Heart right ventricle (tissue), 16 donors: Measurements from ENCODE around the gene LHX6. TPM values are rescaled to one million over a fixed set of nuclear protein-coding genes. Genes with fewer than 3 reads are reported as not detected.

Experiments used
- ATAC-seq, 8 donors: fragments of 200-7000 bp; cut with Tn5 transposase; one replicate each; pipeline ENCODE4 v1.9.1; 2020; ENCODE audit warnings: mild to moderate bottlenecking in 8 of 8, moderate library complexity in 8 of 8, moderate number of reproducible peaks in 1 of 8
- DNase-seq, 2 donors: peaks; one replicate each; pipeline ENCODE4 v3.0.0-alpha.2; 2020
- H3K27ac ChIP-seq, 10 donors: fragments of 200-600 bp; sonication (generic) in 2 of 10; one replicate each; pipeline versions ENCODE4 v1.5.0 to v1.8.0; 2020 to 2022; ENCODE audit warnings: mild to moderate bottlenecking in 3 of 10
- H3K27me3 ChIP-seq, 7 donors: fragments of 200-600 bp; one replicate each; pipeline ENCODE4 v1.8.0; 2021 to 2022; ENCODE audit warnings: mild to moderate bottlenecking in 2 of 7
- H3K36me3 ChIP-seq, 9 donors: fragments of 200-600 bp; sonication (generic) in 1 of 9; one replicate each; pipeline versions ENCODE4 v1.5.0 to v1.8.0; 2020 to 2022; ENCODE audit warnings: mild to moderate bottlenecking in 2 of 9
- H3K4me1 ChIP-seq, 9 donors: fragments of 200-600 bp; sonication (generic) in 1 of 9; one replicate each; pipeline versions ENCODE4 v1.5.0 to v1.8.0; 2020 to 2022; ENCODE audit warnings: mild to moderate bottlenecking in 4 of 9
- H3K4me3 ChIP-seq, 10 donors: fragments of 200-600 bp; sonication (generic) in 2 of 10; one replicate each; pipeline versions ENCODE4 v1.5.0 to v1.8.0; 2020 to 2022; ENCODE audit warnings: mild to moderate bottlenecking in 7 of 10, moderate library complexity in 2 of 10
- H3K9me3 ChIP-seq, 11 donors: fragments of 200-600 bp in 10 of 11; sonication (generic) in 2 of 11; one replicate each; pipeline versions ENCODE4 v1.5.0 to v1.8.0; 2013 to 2022; ENCODE audit warnings: mild to moderate bottlenecking in 2 of 11, control low read depth in 1 of 11, moderate library complexity in 1 of 11
- WGBS, 2 donors: extraction: QIAGEN DNeasy Blood & Tissue Kit; methylation state at CpG; one replicate each; pipeline ENCODE4 v1.1.7; 2013; ENCODE audit warnings: inconsistent platforms in 1 of 2; 5-methylcytosine and 5-hydroxymethylcytosine counted together
- intact Hi-C, 10 donors: fragments of 100-400 bp; cut with DNase I; formaldehyde crosslinking; loops; one replicate each; pipeline versions ENCODE4 v1.11.1 to v1.14.2; 2022
- polyA plus RNA-seq, 2 donors: library from polyadenylated mRNA; stranded (reverse); fragments of 200-250 nt; gene quantifications; one replicate each; pipeline ENCODE4 v1.2.3, GENCODE V29; 2013
- total RNA-seq, 10 donors: library from RNA; stranded (reverse); fragmentation: NEBNext Ultra II Directional in 3 of 10; extraction: Animal tissue kit (Norgen Biotek cat#: 25700) in 3 of 10; gene quantifications; one replicate each; pipeline versions ENCODE4 v1.2.1 to v1.2.4, GENCODE V29; 2021 to 2023
- TF ChIP-seq, protein P1 (sequence below), 9 donors: fragments of 200-600 bp; sonication (generic) in 2 of 9; IDR thresholded peaks; one replicate each; pipeline versions ENCODE4 v1.5.0 to v1.8.0; 2021 to 2022; ENCODE audit warnings: antibody characterized with exemption in 9 of 9, mild to moderate bottlenecking in 5 of 9, moderate library complexity in 1 of 9
- donor health status: Arrhythmogenic right ventricular cardiomyopathy.
- donor health status: ischemic (EF 13 %, LVEDD 7.1; RV severe dilation, severe dysfunction).
- donor health status: healthy with polysubstance abuse.
- donor health status: DM: no; HTN: yes; CAD: no.
- donor health status: DM: no; HTN: no; CAD: no.
- donor health status: ischemic (EF 25% LVEDD 6.9; RV normal size, moderate dysfunction).
- donor health status: ischemic (EF 25% LVEDD 5.7; RV mildly dilated, moderate dysfunction).
- donor health status: healthy.
- donor health status: DM: yes; HTN: yes; CAD: no.
- donor health status: Ischemic cardiomyopathy.
- donor health status: ischemic (EF 35%, LVEDD 5.7; RV mildly dilated, moderate dysfunction).
- donor health status: nonischemic (EF 11% LVEDD 7.7; RV severe dilation, severe dysfunction).
- donor health status: DM: yes; HTN: yes; CAD: no.
- donor health status: PGD.
- donor health status: ischemic (EF 29% LVEDD 5.4; RV normal size, mild dysfunction).
- donor health status: nonischemic (EF 23%, LVEDD 6.1; RV moderate dilation, normal function).

Gene LHX6
- total and polyA plus RNA-seq, 12 donors: 1.9 to 9.4 (median 5.9) TPM

GRCh38 chr9:122201641-122202040 is 27.1 kb downstream of the LHX6 start:
- H3K4me1 ChIP-seq: peaks cover 0 to 13% (median 5%) of the 10 kb centered on the region in 9 donors
- DNase-seq (no peak), ATAC-seq (no peak)
- peaks cover 0 to 14% (median 0%) of the 10 kb centered on the region in 7 donors for H3K27me3 ChIP-seq
- intact Hi-C loops: no loop called here
- H3K27ac ChIP-seq: no peak overlapping the region
- peaks cover 0 to 5% (median 0%) of the 10 kb centered on the region in 9 donors for H3K36me3 ChIP-seq
- H3K9me3 ChIP-seq: no peaks in the 10 kb centered on the region
- TF ChIP-seq, protein P1, sequence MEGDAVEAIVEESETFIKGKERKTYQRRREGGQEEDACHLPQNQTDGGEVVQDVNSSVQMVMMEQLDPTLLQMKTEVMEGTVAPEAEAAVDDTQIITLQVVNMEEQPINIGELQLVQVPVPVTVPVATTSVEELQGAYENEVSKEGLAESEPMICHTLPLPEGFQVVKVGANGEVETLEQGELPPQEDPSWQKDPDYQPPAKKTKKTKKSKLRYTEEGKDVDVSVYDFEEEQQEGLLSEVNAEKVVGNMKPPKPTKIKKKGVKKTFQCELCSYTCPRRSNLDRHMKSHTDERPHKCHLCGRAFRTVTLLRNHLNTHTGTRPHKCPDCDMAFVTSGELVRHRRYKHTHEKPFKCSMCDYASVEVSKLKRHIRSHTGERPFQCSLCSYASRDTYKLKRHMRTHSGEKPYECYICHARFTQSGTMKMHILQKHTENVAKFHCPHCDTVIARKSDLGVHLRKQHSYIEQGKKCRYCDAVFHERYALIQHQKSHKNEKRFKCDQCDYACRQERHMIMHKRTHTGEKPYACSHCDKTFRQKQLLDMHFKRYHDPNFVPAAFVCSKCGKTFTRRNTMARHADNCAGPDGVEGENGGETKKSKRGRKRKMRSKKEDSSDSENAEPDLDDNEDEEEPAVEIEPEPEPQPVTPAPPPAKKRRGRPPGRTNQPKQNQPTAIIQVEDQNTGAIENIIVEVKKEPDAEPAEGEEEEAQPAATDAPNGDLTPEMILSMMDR (IDR thresholded peaks at IDR 0.05): no peak
- 91 to 100% methylated on average over 1 of the region's 1 CpG for WGBS, 2 donors
- no peak overlapping the region for H3K4me3 ChIP-seq

- H3K27ac ChIP-seq: no peak overlapping the region
- 62 to 70% methylated on average over 7 of the region's 7 CpGs for WGBS, 2 donors
- H3K4me3 ChIP-seq: no peak overlapping the region
- H3K9me3 ChIP-seq: no peaks in the 10 kb centered on the region
- TF ChIP-seq, protein P1 (IDR thresholded peaks at IDR 0.05): no peak
- H3K27me3 ChIP-seq: peaks cover 0 to 17% (median 1%) of the 10 kb centered on the region in 7 donors
- ATAC-seq (peak in 6 of 8 donors; percentile 31 to 54 (median 48)), DNase-seq (no peak)
- intact Hi-C loops: no loop called here
- H3K36me3 ChIP-seq: peaks cover 0 to 5% (median 0%) of the 10 kb centered on the region in 9 donors
- H3K4me1 ChIP-seq: peaks cover 0 to 11% (median 1%) of the 10 kb centered on the region in 9 donors
Observed at GRCh38 chr9:122200960-122201595, 27.7 kb downstream of the LHX6 start.

DNA sequence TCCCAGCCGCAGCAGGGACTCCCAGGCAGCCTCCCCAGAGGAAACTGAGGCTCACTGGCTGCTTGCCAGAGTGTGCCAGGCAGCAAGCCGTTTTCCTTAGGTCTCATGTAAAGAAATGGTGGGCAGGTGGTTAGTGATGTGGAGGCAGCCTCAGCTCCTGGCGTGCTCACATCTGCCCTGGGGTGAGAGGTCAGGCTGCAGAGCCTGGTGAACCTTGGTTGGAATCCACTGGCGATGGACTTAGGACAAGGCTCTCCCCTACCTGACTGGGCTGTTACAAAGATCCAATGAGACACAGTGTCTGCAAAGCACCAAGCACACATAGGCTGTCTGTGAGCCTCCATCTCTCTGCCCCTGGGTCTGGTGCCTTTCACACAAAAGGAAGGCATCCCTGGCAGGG is 30.9 kb downstream of the LHX6 start:
- Histone ChIP-seq H3K36me3 (peaks cover 0 to under 1% (median 0%) of the 10 kb centered on the region in 9 donors), H3K9me3 (no peaks in the 10 kb centered on the region), H3K4me3 (no peak overlapping the region), H3K27me3 (peaks cover 0 to 21% (median 7%) of the 10 kb centered on the region in 7 donors), H3K27ac (no peak overlapping the region), H3K4me1 (peaks cover 0 to 11% (median 0%) of the 10 kb centered on the region in 9 donors)
- intact Hi-C loops: no loop called here
- WGBS, 2 donors: 75% methylated on average over 4 of the region's 4 CpGs
- ATAC-seq: no peak
- no peak for DNase-seq
- TF ChIP-seq, protein P1 (IDR thresholded peaks at IDR 0.05): no peak

GRCh38 chr9:122197426-122197825 is 31.3 kb downstream of the LHX6 start:
- no peak overlapping the region for H3K4me3 ChIP-seq
- H3K27ac ChIP-seq: no peak overlapping the region
- WGBS, 2 donors: 60 to 72% methylated on average over 7 of the region's 7 CpGs
- TF ChIP-seq, protein P1 (IDR thresholded peaks at IDR 0.05): no peak
- ATAC-seq: no peak
- no peaks in the 10 kb centered on the region for H3K9me3 ChIP-seq
- intact Hi-C loops: no loop called here
- H3K27me3 ChIP-seq: peaks cover 0 to 21% (median 7%) of the 10 kb centered on the region in 7 donors
- peaks cover 0 to 10% (median 0%) of the 10 kb centered on the region in 9 donors for H3K4me1 ChIP-seq
- DNase-seq: no peak
- H3K36me3 ChIP-seq: no peaks in the 10 kb centered on the region
